ENCODE results near the gene PSMA8. TPM values are rescaled to one million over a fixed set of nuclear protein-coding genes. Genes with fewer than 3 reads are reported as not detected.

PSMA8 gene
- total and polyA plus RNA-seq, 8 donors, result 0.10 to 0.31 TPM; not detected in 6

DNA sequence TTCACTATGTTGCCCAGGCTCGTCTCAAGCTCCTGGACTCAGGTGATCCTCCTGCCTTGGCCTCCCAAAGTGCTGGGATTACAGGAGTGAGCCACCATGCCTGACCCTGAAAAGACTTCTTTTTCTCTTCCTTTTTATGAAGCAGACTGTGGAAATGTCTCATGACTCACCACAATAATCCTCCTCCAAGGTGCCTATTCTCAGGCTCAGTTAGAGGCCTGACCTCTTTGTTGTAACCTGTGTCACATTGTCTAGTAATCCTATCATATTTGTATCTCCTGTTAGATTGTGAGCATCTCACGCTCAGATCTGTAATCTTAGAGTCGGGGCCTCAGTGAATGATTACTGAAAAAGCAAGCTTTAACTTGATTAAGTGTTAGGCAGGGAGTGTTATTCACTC is 74.3 kb downstream of the PSMA8 start:
- no peaks in the 10 kb centered on the region for H3K4me1 ChIP-seq
- no peaks in the 10 kb centered on the region for H3K36me3 ChIP-seq
- WGBS, 5 donors, result 71 to 89% (median 80%) methylated on average over 3 of the region's 3 CpGs
- TF ChIP-seq EP300 (IDR thresholded peaks at IDR 0.05) (no peak), POLR2AphosphoS5 (IDR thresholded peaks at IDR 0.05) (no peak), POLR2A (IDR thresholded peaks at IDR 0.05) (no peak)
- TF ChIP-seq, protein P1, sequence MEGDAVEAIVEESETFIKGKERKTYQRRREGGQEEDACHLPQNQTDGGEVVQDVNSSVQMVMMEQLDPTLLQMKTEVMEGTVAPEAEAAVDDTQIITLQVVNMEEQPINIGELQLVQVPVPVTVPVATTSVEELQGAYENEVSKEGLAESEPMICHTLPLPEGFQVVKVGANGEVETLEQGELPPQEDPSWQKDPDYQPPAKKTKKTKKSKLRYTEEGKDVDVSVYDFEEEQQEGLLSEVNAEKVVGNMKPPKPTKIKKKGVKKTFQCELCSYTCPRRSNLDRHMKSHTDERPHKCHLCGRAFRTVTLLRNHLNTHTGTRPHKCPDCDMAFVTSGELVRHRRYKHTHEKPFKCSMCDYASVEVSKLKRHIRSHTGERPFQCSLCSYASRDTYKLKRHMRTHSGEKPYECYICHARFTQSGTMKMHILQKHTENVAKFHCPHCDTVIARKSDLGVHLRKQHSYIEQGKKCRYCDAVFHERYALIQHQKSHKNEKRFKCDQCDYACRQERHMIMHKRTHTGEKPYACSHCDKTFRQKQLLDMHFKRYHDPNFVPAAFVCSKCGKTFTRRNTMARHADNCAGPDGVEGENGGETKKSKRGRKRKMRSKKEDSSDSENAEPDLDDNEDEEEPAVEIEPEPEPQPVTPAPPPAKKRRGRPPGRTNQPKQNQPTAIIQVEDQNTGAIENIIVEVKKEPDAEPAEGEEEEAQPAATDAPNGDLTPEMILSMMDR (IDR thresholded peaks at IDR 0.05), result no peak
- H3K27ac ChIP-seq, result no peak overlapping the region
- intact Hi-C loops (cut with DNase I; ENCODE audit: low total_unique reads), result no loop called here
- no peaks in the 10 kb centered on the region for H3K27me3 ChIP-seq
- no peaks in the 10 kb centered on the region for H3K9me3 ChIP-seq
- no peak for DNase-seq
- no peak overlapping the region for H3K4me3 ChIP-seq

DNA sequence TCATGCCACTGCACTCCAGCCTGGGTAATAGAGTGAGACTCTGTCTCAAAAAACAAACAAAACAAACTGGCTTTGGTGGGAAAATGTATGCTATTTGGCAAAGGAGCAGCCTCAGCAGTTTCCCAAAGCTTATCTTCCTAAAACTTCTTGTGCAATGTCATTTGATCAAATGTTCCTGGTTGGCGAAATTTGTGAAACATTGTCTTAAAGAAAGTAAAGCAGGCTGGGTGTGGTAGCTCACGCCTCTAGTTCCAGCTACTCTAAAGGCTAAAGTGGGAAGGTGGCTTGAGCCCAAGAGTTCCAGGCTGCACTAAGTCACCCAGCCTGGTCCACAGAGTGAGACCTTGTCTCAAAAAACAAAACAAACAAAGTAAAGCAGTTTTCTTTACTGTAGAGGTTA is 75.3 kb downstream of the PSMA8 start:
- Histone ChIP-seq H3K4me1 (no peaks in the 10 kb centered on the region), H3K4me3 (no peak overlapping the region), H3K9me3 (no peaks in the 10 kb centered on the region), H3K27ac (no peak overlapping the region), H3K36me3 (no peaks in the 10 kb centered on the region), H3K27me3 (no peaks in the 10 kb centered on the region)
- no peak for TF ChIP-seq POLR2AphosphoS5 (IDR thresholded peaks at IDR 0.05)
- TF ChIP-seq, protein P1 (IDR thresholded peaks at IDR 0.05), result no peak
- TF ChIP-seq EP300 (IDR thresholded peaks at IDR 0.05), result no peak
- TF ChIP-seq POLR2A (IDR thresholded peaks at IDR 0.05), result no peak
- WGBS, 5 donors, result 31 to 64% (median 49%) methylated on average over 2 of the region's 2 CpGs
- intact Hi-C loops (cut with DNase I; ENCODE audit: low total_unique reads), result no loop called here
- no peak for DNase-seq

DNA sequence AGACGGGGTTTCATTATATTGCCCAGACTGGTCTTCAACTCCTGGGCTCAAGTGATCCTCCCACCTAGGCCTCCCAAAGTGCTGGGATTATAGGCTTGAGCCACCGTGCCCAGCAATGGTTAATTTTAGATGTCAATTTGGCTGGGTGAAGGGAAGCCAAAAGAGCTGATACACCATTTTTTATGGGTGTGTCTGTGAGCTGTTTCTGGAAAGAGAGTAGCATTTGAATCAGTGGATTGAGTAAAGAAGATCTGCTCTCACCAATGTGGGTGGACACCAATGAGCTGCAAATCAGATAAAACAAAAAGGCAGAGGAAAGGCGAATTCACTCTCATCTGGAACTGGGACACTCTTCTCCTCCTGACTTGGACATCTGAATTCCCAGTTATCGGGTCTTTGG is 76.5 kb downstream of the PSMA8 start:
- Histone ChIP-seq H3K4me1 (no peaks in the 10 kb centered on the region), H3K27ac (no peak overlapping the region), H3K9me3 (no peaks in the 10 kb centered on the region), H3K36me3 (no peaks in the 10 kb centered on the region), H3K27me3 (no peaks in the 10 kb centered on the region), H3K4me3 (no peak overlapping the region)
- WGBS, 5 donors, result 89 to 95% (median 92%) methylated on average over 4 of the region's 4 CpGs
- intact Hi-C loops (cut with DNase I; ENCODE audit: low total_unique reads), result no loop called here
- TF ChIP-seq EP300 (IDR thresholded peaks at IDR 0.05) (no peak), POLR2A (IDR thresholded peaks at IDR 0.05) (no peak), POLR2AphosphoS5 (IDR thresholded peaks at IDR 0.05) (no peak)
- TF ChIP-seq, protein P1 (IDR thresholded peaks at IDR 0.05), result no peak
- DNase-seq, result no peak

DNA sequence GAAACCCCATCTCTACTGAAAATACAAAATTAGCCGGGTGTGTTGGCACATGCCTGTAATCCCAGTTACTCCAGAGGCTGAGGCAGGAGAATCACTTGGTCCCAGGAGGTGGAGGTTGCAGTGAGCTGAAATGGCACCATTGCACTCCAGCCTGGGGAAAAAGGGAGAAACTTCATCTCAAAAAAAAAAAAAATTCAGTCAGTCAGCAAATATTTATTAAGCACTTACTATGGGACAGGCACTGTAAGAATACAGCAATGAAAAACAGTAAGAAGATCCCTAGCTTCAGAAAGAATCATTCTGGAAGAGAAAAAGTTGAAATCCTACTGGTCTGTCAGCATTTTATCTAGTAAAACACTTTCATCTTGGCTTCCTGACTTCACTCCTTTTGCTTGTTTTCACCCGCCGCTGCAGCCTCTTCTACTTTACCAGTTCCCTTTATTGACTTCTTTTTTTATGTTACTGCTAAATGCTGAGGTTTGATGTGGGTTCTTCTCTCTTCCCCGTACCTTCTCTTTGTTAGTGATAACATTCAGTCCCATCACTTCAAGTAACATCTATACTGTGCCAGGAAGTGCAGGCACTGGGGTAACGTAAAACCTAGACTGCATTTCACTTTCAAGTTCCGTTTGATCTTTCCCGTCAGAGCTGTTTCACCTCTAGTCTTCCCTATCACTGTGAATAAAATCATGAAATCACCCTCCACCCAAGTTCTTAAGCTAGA is 81.7 kb downstream of the PSMA8 start:
- Histone ChIP-seq H3K27ac (no peak overlapping the region), H3K9me3 (no peaks in the 10 kb centered on the region), H3K27me3 (no peaks in the 10 kb centered on the region), H3K4me1 (no peaks in the 10 kb centered on the region), H3K36me3 (no peaks in the 10 kb centered on the region), H3K4me3 (no peak overlapping the region)
- peak in 1 of 2 donors; percentile 40 for DNase-seq
- intact Hi-C loops (cut with DNase I; ENCODE audit: low total_unique reads), result no loop called here
- TF ChIP-seq, protein P1 (IDR thresholded peaks at IDR 0.05), result no peak
- TF ChIP-seq POLR2A (IDR thresholded peaks at IDR 0.05) (no peak), POLR2AphosphoS5 (IDR thresholded peaks at IDR 0.05) (no peak), EP300 (IDR thresholded peaks at IDR 0.05) (no peak)
- 54 to 72% (median 59%) methylated on average over 7 of the region's 7 CpGs for WGBS, 5 donors
